Limb (tissue), 2 donors: ENCODE results near the gene GORAB.

ENCODE experiments used
- DNase-seq, 2 donors: peaks; one replicate each; pipeline ENCODE4 v3.0.0-alpha.2; 2016; ENCODE audit errors: extremely low spot score in 2 of 2

Gene GORAB, protein sequence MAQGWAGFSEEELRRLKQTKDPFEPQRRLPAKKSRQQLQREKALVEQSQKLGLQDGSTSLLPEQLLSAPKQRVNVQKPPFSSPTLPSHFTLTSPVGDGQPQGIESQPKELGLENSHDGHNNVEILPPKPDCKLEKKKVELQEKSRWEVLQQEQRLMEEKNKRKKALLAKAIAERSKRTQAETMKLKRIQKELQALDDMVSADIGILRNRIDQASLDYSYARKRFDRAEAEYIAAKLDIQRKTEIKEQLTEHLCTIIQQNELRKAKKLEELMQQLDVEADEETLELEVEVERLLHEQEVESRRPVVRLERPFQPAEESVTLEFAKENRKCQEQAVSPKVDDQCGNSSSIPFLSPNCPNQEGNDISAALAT

DNA sequence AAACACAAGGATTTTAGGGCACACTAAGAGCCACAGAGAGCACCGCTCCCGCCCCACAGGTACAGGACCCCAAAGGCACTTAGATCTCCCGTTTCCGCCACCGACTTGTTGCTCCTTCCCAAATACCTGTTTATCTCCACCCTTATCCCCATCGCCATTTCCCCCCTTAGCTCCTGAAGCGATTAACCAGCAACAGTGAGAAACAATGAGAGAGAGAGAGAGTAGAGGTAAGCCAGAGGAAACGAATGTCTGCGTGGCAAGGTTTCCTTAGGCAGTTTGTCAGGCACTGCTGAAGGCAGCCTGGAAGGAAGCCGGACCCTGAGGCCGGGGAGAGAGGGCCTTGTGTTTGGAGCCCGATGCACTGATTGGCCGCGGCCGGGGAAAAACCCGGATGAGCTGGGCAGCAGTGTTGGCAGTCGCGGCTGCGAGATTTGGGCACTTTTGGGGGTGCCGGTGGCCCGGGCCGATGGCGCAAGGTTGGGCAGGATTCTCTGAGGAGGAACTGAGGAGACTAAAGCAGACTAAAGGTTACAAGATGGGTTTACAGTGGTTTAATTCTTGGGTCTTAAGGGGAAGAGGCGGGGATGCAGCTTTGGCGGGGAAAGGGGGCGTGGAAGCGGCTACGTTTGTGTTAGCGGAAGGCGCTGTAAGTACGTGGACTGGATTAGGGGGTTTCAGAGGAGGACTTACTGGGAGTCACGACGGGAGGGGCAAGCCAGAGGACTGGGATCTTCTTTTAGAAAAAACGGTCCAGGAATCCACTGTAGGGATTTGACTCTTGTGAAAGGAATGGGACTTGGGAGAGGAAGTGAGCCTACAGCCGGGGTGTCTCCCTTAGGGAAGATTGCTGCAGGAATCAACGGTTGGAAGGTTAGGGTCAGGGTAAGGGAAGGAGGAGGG lies at the start of gene GORAB:
Gene GORAB (plus strand): TSS at position 409 of the 900 bp plus-strand sequence. CDS start 58 bp downstream, at position 467.
- DNase-seq, result peak; percentile 91 to 94

DNA sequence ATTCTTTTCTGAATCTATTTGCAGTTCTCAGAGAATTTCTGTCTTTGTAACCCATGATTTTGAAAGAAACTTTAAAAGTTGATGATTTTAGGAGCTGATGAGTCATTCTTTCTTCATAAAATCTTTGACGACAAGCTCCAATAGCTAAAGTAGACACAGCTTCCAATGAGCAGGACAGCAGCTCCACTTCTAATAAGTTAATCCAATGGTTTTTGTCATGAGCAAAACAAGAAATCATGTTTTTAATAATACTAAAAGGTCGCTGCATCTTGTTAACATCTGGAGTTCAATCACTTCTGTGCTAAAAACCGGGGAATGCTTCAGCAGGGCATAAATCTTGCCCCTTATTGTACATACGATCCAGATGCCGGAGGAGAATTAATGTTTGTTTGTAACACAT lies 48.9 kb upstream of the GORAB start:
- no peak for DNase-seq

DNA sequence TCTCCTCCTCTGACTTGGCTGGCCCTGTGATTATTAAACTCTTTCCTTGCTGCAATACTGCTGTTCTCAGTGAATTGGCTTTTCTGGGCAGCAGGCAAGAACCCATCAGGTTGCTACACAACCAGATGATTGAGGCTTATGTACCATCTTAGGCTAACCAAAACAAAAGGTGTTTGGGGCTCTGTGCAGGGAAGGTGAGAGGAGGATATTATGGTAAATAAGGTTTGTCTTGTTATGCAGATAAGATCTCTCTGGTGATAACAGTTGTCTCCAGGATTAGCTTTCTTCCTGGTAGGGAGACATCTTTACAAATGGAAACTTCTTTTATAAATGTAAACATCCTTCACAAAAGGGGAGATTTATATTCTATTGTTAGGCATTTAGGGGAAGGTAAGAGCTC lies 44.5 kb upstream of the GORAB start:
- DNase-seq, result no peak

DNA sequence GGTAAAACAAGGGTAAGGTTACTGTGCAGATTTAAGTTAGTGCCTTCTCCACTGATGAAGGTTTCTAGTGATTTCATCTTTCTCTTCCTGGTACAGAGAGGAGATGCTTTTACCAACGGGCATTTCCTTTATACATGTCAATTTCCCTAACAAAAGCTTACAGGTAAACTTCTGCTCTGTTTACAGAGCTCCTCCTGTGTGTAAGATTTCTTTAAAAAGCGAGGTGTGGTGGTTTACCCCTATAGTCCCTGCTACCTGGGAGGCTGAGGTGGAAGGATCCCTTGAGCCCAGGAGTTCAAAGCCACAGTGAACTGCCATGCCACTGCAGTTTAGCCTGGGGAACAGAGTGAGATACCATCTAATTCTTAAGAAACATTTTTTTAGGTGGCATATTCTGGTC lies 40.7 kb upstream of the GORAB start:
- DNase-seq, result no peak

DNA sequence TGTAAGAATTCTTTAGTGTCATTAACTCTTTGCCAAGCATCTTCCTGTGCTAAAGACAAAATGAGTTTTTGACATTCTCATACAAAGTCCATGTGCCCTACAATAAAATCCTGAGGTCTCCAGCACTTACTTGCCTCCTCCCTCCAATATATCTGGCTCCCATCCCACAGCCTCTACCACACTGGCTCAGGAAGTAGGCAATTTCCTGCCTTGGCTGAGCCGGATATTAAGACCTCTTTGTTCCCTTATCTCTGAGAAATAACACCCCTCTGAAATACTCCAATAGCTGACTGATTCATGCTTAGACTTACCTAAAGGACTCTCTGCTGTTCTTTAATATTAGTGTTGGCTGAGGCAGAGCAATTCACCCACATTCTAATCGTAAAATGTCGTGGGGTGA lies 37.6 kb upstream of the GORAB start:
- DNase-seq, result no peak

DNA sequence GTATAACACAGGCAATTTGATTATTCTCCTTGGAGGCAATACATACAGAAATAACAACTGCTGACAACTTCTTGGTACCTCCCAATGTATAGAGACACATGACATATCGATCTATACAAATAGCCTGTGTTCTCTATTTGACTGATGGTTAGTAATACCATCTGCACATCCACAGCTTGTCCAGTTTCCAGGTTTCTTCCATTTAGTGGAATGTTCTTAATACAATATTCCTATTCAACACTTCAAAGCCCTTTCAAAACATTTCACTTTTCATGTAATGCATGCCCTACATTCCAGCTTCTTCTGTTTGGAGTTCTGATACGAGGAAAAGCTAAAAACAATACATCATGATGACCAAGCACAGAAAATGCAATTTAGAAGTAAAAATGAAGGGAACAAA lies 37.0 kb upstream of the GORAB start:
- no peak for DNase-seq

DNA sequence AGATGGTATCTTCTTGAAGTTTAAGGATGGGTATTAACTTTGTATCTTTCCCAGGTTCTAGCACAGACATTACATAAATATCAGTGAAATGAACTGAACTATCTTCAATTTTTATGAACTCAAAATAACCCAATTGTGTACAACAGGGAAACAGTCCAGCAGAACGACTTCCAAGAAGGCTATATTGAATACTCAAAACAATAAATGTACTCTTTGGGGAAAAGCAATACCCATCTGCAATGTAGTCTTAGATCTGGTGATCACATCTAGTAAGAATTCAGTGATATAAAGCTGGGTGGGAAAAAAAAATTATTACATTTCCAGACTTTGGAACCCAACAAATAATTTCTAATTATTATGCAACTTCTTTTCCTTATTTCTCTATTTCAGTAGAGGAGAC lies 33.1 kb upstream of the GORAB start:
- no peak for DNase-seq

DNA sequence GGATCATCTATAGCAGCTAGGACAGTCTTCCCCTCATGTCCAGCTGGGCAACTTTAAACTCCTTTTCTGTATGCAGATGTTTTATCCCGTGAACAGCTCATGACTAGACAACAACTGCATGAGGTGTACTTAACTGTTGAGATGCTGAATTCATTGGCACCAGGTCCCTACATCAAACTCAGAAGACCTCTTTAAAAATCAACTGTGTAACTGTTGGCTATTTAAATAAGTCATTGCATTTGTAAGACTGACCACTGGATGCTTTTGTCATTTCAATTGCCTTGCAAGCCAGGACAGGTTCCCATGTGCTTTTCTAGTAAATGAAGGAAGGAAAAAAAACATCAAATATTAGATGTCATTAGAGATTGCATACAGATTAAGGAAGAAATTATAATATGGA lies 28.3 kb upstream of the GORAB start:
- DNase-seq, result no peak

DNA sequence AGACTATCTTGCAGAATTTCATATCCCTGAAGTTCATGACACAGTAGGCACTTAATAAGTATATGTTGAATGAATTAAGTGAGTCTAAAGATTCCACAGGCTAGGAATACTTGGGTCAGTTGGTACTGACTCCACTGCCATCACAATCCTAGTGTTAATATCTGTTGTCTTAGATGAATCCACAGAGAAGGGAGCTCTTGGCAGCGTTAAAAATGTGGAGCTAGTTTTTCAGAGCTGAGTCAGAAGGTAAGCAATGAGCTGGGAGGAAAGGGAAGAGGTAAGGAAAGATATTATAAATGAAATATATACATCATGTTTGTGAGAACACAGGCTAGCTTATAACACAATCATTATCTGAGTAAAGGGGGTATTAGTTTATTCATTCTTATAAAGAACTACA lies 21.8 kb upstream of the GORAB start:
- no peak for DNase-seq

DNA sequence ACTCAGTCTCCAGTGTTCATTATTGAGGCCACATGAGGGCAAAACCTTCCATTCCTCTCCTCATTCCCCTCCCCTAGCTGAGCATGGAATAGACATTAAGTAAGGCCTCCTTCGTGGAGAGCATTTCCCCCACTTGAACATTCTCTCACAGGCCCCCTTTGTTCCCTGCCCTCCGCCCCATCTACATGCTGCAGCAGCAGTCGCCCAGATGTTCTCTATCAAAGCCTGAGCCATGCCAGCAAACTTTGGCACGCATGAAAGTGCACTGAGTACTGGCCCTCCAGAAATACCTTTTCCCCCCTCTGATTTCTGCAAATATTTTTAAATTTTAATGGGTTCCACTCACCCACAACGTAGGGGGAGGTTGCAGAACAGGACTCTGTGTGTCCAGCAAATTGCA lies 20.9 kb upstream of the GORAB start:
- peak in 1 of 2 donors; percentile 38 for DNase-seq

DNA sequence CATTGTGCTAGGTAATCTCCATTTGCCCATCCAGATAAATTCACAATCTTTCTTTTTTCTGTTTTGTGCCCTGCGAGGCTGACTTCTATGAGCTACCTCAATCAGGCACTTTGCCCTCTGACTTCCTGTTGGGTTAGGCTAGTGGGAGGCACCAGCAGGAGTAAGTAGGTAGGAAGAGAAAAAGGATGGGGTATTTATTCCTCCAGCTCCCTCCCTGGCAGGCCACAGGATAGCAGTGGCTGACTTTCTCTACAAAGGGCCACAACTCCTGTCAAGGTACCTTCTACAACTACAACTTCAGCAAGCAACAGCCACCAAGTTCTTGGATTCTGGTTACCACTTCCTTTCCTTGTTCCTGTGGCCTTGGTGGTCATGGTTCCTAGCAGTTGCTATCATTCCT lies 18.8 kb upstream of the GORAB start:
- no peak for DNase-seq

DNA sequence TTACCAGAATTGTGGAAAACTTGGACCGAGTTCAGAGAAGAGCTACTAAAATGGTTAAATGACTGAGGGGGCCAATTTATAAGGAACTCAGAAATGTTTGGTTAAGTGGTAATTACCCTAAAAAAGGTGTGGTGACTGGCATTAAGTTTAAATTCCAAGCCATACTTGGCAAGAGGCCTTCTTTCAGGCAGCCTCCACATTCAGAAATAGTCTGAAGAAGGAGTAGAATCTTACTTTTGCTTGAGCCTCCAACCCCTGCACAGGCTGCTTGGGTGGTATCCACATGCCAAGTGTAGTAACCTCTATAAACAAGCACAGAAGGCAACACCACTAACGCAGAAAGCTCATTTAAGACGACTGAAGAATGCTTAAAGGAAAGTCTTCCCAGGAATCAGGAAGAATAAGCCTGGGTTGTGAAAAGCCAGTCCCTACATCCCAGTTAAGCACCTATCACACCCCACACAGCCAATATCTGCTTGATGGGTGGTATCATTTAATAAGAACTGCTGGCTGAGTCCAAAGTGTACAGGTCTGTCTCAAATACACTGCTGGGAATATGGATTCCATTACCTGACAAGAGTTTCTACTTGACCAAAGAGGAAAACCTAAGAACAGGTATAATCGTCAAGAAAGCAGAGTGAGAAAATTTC lies 13.7 kb upstream of the GORAB start:
- no peak for DNase-seq

DNA sequence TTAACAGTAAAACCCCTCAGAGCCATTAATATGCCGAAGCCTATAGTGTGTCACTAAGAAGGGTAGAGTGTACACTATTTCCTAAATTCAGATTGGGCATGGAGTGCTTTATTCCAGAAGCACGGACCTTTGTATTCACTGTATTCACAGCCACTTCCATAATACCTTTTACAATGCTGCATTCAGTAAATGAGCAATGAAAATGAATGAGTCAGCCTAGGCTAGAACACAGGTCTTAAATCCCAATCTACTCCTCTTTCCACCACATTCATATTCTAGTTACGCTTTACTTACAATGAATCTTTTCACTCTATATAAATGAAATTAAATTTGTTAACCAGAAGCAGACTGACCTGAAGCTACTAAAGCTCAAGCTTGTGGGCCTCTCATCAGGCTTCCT lies 13.0 kb upstream of the GORAB start:
- no peak for DNase-seq

DNA sequence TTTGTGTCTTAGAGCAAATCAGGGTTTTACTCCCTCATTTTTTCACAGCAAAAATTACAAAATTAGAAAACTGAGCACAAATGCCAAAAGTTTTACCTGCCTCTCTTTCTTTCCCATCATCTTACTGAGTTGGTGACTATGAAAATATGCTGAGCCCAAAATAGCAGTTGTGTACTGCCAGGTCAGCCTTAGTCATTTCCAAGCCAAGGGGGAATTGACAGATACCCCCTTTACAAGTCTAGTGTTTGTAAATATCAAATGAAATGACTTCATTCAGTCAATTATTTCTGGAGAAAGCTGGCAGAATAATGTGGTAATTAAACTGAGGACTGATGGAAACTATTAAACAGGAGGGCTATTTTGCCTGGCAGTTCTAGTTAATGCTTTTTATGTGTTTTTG lies 11.4 kb upstream of the GORAB start:
- no peak for DNase-seq

DNA sequence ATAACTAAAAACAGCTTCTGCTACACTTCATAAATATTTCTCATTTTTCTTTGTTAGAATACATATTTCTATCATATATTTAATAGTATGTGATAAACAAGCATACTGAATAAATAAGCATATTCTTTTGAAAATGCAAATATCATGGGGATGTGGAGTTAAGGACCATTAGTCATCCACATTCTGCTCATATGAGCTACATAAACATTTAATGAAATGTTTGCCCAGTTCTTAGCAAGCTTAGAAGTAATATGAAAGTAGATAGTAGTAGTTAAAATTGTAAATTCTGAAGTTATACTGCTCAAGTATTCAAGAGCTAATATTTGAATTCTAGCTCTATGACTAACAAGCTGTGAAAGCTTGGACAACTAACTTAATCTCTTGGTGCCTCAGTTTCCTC lies 10.1 kb upstream of the GORAB start:
- no peak for DNase-seq

DNA sequence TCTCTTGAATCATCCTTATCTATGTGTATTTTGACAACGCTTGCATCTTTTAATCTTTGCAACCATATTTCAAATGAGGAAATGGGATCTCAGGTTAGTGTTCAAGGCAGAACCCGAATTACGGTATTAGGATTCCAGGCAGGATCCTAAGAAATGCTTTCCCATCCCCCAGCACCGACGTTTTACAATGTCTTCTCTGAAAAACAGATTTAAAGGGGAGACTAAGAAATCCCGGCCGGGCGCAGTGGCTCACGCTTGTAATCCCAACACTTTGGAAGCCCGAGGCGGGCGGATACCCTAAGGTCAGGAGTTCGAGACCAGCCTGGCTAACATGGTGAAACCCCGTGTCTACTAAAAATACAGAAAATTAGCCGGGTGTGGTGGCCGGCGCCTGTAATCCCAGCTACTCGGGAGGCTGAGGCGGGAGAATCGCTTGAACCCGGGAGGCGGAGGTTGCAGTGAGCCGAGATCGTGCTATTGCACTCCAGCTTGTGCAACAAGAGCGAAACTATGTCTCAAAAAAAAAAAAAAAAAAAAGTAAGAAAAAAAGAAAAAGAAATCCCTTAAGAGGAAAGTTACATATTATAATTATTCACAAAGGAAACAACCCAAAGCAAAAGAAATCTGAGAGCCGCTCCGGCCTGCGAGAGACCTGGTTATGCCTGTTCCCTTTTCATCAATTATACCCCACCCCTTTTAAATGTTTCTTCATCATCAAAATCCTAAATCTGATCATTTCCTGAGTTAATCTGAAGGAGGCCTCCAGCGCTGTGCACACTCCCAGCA lies 801 bp upstream of the GORAB start:
- DNase-seq, result peak in 1 of 2 donors; percentile 43

DNA sequence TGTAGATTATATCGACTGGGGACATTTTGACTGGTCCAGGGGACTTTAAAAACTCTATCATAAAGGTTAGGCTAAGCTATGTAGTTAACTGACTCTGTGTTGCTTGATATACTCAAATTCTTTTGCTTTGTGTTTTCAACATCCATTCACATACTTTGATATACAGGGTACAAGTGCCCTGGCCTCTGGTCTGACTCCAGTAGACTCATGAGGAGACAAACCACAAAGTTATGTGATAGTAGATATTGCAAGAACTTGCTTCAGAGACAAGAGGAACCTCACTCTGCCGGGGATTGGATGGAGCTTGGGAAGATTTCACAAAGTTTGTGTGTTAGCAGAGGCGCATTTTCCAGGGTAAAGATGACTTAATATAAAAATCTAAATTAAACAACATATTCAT lies 1.3 kb downstream of the GORAB start:
- DNase-seq, result no peak

DNA sequence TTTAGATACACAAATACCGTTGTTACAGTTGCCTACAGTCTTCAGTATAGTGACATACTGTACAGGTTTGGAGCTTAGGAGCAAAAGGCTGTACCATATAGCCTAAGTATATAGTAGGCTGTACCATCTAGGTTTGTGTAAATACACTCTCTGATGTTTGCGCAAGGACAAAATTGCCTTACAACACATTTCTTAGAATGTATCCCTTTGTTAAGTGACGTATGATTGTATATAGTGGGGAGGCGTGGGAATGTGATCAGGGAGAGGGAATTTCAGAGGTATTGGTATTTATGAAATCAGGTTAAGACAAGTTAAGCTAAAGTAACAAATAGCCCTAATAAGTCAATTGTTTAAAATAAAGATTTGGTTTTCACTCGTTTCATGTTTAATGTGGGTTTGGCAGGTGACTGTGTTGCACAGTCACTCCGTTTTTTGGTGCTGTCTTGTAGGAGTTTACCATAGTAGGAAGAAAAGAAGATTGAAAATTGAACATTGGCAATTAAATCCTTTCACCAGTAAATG lies 2.7 kb downstream of the GORAB start:
- no peak for DNase-seq

DNA sequence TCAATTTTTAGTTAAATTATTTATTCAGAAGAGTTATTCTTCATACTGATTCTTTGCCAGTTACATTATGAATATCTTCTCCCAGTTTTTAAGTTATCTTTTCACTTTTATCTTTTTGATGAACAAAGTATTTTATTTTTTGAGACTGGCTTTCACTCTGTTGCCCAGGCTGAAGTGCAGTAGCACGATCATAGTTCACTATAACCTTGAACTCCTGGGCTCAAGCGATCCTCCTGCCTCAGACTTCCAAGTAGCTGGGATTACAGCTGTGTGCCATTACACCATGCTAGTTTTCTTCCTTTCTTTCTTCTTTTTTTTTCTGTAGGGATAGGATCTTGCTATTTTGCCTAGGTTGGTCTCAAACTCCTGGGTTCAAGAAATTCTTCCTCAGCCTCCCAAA lies 3.5 kb downstream of the GORAB start:
- DNase-seq, result no peak

DNA sequence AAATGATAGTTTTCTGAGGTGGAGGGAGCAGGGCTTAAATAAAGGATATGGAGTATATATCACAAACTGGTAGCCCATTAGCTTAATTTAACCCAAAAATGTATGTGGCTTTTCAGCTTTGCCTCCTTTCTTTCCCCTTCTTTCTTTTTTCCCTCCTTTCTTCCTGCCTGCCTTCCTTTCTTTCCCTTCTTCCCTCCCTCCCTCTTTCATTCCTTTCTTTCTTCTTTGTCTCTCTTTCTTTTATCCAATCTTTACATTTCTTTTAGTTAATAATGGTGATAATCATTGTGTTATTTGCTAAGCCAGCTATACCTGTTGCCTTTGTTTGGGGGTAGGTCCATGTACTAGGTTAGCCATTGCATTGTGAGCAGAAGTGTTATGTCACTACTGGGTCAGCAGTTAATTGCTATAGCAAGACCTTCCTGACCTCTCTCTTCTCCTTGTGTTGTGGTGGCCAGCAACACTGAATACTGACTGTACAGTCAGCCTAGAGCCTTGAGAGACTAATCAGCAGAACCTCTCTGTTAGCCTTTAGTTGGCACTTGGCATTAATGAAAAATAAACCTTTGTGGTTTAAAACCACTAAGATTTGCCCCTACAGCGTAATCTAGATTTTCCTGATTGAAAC lies 5.1 kb downstream of the GORAB start:
- no peak for DNase-seq
